ENCODE data around the gene SLC6A13. TPM values are rescaled to one million over a fixed set of nuclear protein-coding genes. Genes with fewer than 3 reads are reported as not detected.

SLC6A13 gene
- total and polyA plus RNA-seq, 10 of the 15 experiments (the other 5 are each of a cell fraction or from before 2014, with no cell fraction given), result 0.18 to 1.2 (median 0.20) TPM; not detected in 3

GRCh38 chr12:262113-262512 is 523 bp downstream of the SLC6A13 start:
- TF ChIP-seq BMI1 (IDR thresholded peaks at IDR 0.05; ENCODE audit: borderline replicate concordance), result no peak
- no peak for TF ChIP-seq NFYA (IDR thresholded peaks at IDR 0.05; ENCODE audit: borderline replicate concordance, low read depth, low read length)
- no peak for TF ChIP-seq ETV6 (conservative IDR thresholded peaks at IDR 0.05 in 1 of 2, IDR thresholded peaks at IDR 0.05 in 1 of 2; ENCODE audit: borderline replicate concordance in 1 of 2, low read depth in 1 of 2)
- TF ChIP-seq RELA (IDR thresholded peaks at IDR 0.05; ENCODE audit: borderline replicate concordance, partially characterized antibody), result no peak
- TF ChIP-seq CEBPZ (IDR thresholded peaks at IDR 0.05; ENCODE audit: low read depth, low read length), result no peak
- no peak for TF ChIP-seq CEBPB (IDR thresholded peaks at IDR 0.05; ENCODE audit: borderline replicate concordance in 1 of 2, low read depth in 2 of 2, low read length in 2 of 2)
- TF ChIP-seq KLF5 (IDR thresholded peaks at IDR 0.05; ENCODE audit: partially characterized antibody), result no peak
- no peak for TF ChIP-seq POLR2A (IDR thresholded peaks at IDR 0.05; ENCODE audit: low read depth, low read length)
- no peak for TF ChIP-seq TAF1 (IDR thresholded peaks at IDR 0.05; ENCODE audit: borderline replicate concordance, low read depth, low read length)
- in situ Hi-C loops (cut with MboI), result no loop called here
- FAIRE-seq (no peak), ATAC-seq (no peak), DNase-seq (ENCODE audit: low read depth, low spot score) (no peak)
- Histone ChIP-seq H3K4me3 (no peak overlapping the region), H3K4me1 (ENCODE audit: control insufficient read depth, insufficient read depth, low read length) (no peaks in the 10 kb centered on the region), H3K79me2 (ENCODE audit: control insufficient read depth, insufficient read depth, low read length) (no peaks in the 10 kb centered on the region), H3K36me3 (ENCODE audit: control insufficient read depth in 2 of 2, insufficient read depth in 2 of 2, low read length in 1 of 2) (no peaks in the 10 kb centered on the region), H2AFZ (ENCODE audit: control insufficient read depth, low read depth, low read length) (no peak overlapping the region), H4K20me1 (ENCODE audit: control insufficient read depth, insufficient read depth) (no peaks in the 10 kb centered on the region), H3K9me3 (replicated peaks; ENCODE audit: control insufficient read depth, insufficient read depth, low read length) (no peaks in the 10 kb centered on the region), H3K4me2 (ENCODE audit: control insufficient read depth, insufficient read depth) (no peak overlapping the region), H3K27ac (ENCODE audit: control insufficient read depth, insufficient read depth) (no peak overlapping the region), H3K27me3 (replicated peaks in 1 of 2; ENCODE audit: control insufficient read depth in 2 of 2, insufficient read depth in 2 of 2, low read length in 1 of 2) (peaks cover 0 to 6% of the 10 kb centered on the region in 2 experiments; a peak in 2 of 4 replicates), H3K9ac (ENCODE audit: control insufficient read depth, insufficient read depth, low read length) (no peak overlapping the region)
- RAD21 ChIA-PET (ENCODE audit: unreplicated experiment), result no interaction called here
- no TSS peak for BruUV-seq (replicated peaks)
- SMC1A ChIA-PET (ENCODE audit: uncharacterized antibody, unreplicated experiment), result no interaction called here
- POLR2A ChIA-PET, result no interaction called here
- CTCF ChIA-PET, result no interaction called here
- intact Hi-C loops (cut with micrococcal nuclease; ENCODE audit: unreplicated experiment), result no loop called here
